GM23338 (cell line): Measurements from ENCODE around the gene ST14.

Experiments
- CREB1 ChIP-seq: fragments of 250-450 bp; sonication (Bioruptor Pico); IDR thresholded peaks from 2 replicates; pipeline ENCODE4 v1.5.0; 2020; ENCODE audit warnings: low read depth, mild to moderate bottlenecking, moderate library complexity
- CTCF ChIP-seq, 2 experiments: fragments of 200-600 bp in 1 of 2; sonication (generic) in 1 of 2; conservative IDR thresholded peaks; 2 replicates each; pipeline versions ENCODE4 v1.5.1 to v1.6.1; 2016 to 2017; ENCODE audit warnings: antibody characterized with exemption in 2 of 2, low read depth in 2 of 2, mild to moderate bottlenecking in 2 of 2, moderate library complexity in 1 of 2
- ETS1 ChIP-seq: IDR thresholded peaks from 2 replicates; pipeline ENCODE4 v1.6.1; 2016; ENCODE audit warnings: antibody characterized with exemption
- EZH2 ChIP-seq: fragments of 200-600 bp; sonication (generic); IDR thresholded peaks from one replicate; pipeline ENCODE4 v1.8.0; 2017; ENCODE audit warnings: antibody characterized with exemption, mild to moderate bottlenecking, low read depth; ENCODE audit not compliant: unreplicated experiment
- EZH2phosphoT487 ChIP-seq: fragments of 200-600 bp; sonication (generic); IDR thresholded peaks from one replicate; pipeline ENCODE4 v1.8.1; 2018; ENCODE audit warnings: antibody characterized with exemption; ENCODE audit not compliant: unreplicated experiment
- JUNB ChIP-seq: IDR thresholded peaks from one replicate; pipeline ENCODE4 v1.6.1; 2016; ENCODE audit warnings: antibody characterized with exemption; ENCODE audit not compliant: unreplicated experiment
- NANOG ChIP-seq: IDR thresholded peaks from 2 replicates; pipeline ENCODE4 v1.6.1; 2016; ENCODE audit warnings: antibody characterized with exemption, borderline replicate concordance
- POLR2AphosphoS5 ChIP-seq: IDR thresholded peaks from 2 replicates; pipeline ENCODE4 v1.6.1; 2016; ENCODE audit warnings: antibody characterized with exemption, low read depth
- REST ChIP-seq: IDR thresholded peaks from one replicate; pipeline ENCODE4 v1.6.1; 2018; ENCODE audit warnings: antibody characterized with exemption; ENCODE audit not compliant: unreplicated experiment
- STAT1 ChIP-seq: IDR thresholded peaks from one replicate; pipeline ENCODE4 v1.6.1; 2016; ENCODE audit warnings: antibody characterized with exemption; ENCODE audit not compliant: unreplicated experiment

GRCh38 chr11:130202818-130203689 lies 43.5 kb downstream of the ST14 start:
- TF ChIP-seq REST (no peak), CTCF (conservative IDR thresholded peaks at IDR 0.05; ENCODE audit: low read depth in 2 of 2) (no peak), POLR2AphosphoS5 (no peak), EZH2 (no peak), EZH2phosphoT487 (no peak), ETS1 (no peak), CREB1 (no peak), JUNB (no peak), NANOG (no peak), STAT1 (no peak)
